Left lobe of liver (tissue), 2 donors: Measurements from ENCODE around the gene EDIL3. TPM values are rescaled to one million over a fixed set of nuclear protein-coding genes. Genes with fewer than 3 reads are reported as not detected.

Experiments
- ATAC-seq: fragments of 200-7000 bp; cut with Tn5 transposase; one replicate; pipeline ENCODE4 v1.9.1; 2020; ENCODE audit warnings: mild to moderate bottlenecking, moderate library complexity
- DNase-seq: peaks from one replicate; pipeline ENCODE4 v3.0.0-alpha.2; 2020; ENCODE audit warnings: low spot score
- total RNA-seq: library from RNA; stranded (reverse); gene quantifications from one replicate; pipeline ENCODE4 v1.2.1, GENCODE V29; 2021
- donor health status: DM: no; HTN: no; CAD: no; lungs with moderate emphysema.
- donor health status: DM: no; HTN: yes; CAD: no.

Gene EDIL3
- total RNA-seq, 1 donor from 2014 or later, result 0.20 TPM

GRCh38 chr5:83987513-83988292, 397.0 kb downstream of the EDIL3 start:
- ATAC-seq, result no peak
- DNase-seq, result no peak

- no peak for ATAC-seq
- DNase-seq, result no peak
These were observed 400.8 kb downstream of the EDIL3 start for GRCh38 chr5:83983852-83984251.

GRCh38 chr5:83973925-83974815, 410.5 kb downstream of the EDIL3 start:
- ATAC-seq, result no peak
- no peak for DNase-seq

- no peak for DNase-seq
- no peak for ATAC-seq
These were observed 411.8 kb downstream of the EDIL3 start for GRCh38 chr5:83972909-83973308.

- ATAC-seq, result no peak
- no peak for DNase-seq
These were observed 412.4 kb downstream of the EDIL3 start for GRCh38 chr5:83972236-83972635.

GRCh38 chr5:83967417-83967816, 417.3 kb downstream of the EDIL3 start:
- DNase-seq (no peak), ATAC-seq (no peak)

- no peak for DNase-seq
- no peak for ATAC-seq
These were observed 419.2 kb downstream of the EDIL3 start for GRCh38 chr5:83965441-83965840.

- no peak for DNase-seq
- ATAC-seq, result no peak
These were observed 420.4 kb downstream of the EDIL3 start for GRCh38 chr5:83964271-83964670.

GRCh38 chr5:83957188-83957587, 427.5 kb downstream of the EDIL3 start:
- ATAC-seq (no peak), DNase-seq (no peak)

GRCh38 chr5:83956386-83956785, 428.3 kb downstream of the EDIL3 start:
- no peak for ATAC-seq

GRCh38 chr5:83955916-83956315, 428.8 kb downstream of the EDIL3 start:
- ATAC-seq (no peak), DNase-seq (no peak)

More at GRCh38 chr5:83956386-83956785, 428.3 kb downstream of the EDIL3 start:
- DNase-seq, result no peak

- DNase-seq (no peak), ATAC-seq (no peak)
These were observed 436.9 kb downstream of the EDIL3 start for GRCh38 chr5:83947763-83948162.

GRCh38 chr5:83946516-83946915, 438.2 kb downstream of the EDIL3 start:
- ATAC-seq, result no peak
- no peak for DNase-seq

- DNase-seq (no peak), ATAC-seq (no peak)
These were observed 442.5 kb downstream of the EDIL3 start for GRCh38 chr5:83942155-83942554.

GRCh38 chr5:83937837-83938236, 446.8 kb downstream of the EDIL3 start:
- ATAC-seq, result no peak
- no peak for DNase-seq

- ATAC-seq, result no peak
These were observed 452.7 kb downstream of the EDIL3 start for GRCh38 chr5:83931969-83932368.

GRCh38 chr5:83927140-83927733, 457.4 kb downstream of the EDIL3 start:
- peak; percentile 84 for ATAC-seq

More at GRCh38 chr5:83931969-83932368, 452.7 kb downstream of the EDIL3 start:
- no peak for DNase-seq

GRCh38 chr5:83925955-83926337, 458.7 kb downstream of the EDIL3 start:
- no peak for DNase-seq
- ATAC-seq, result no peak

More at GRCh38 chr5:83927140-83927733, 457.4 kb downstream of the EDIL3 start:
- DNase-seq, result peak; percentile 53

GRCh38 chr5:83925321-83925954, 459.2 kb downstream of the EDIL3 start:
- ATAC-seq (no peak), DNase-seq (no peak)

- DNase-seq (no peak), ATAC-seq (no peak)
These were observed 459.8 kb downstream of the EDIL3 start for GRCh38 chr5:83924891-83925290.

GRCh38 chr5:83924171-83924570, 460.5 kb downstream of the EDIL3 start:
- DNase-seq, result no peak
- no peak for ATAC-seq
